Ammon's horn (tissue), 1 donor: Measurements from ENCODE around the gene JAKMIP2.

Source experiments
- DNase-seq: peaks from one replicate; pipeline ENCODE4 v3.0.0-alpha.2; 2016; ENCODE audit warnings: low spot score

Gene JAKMIP2

DNA sequence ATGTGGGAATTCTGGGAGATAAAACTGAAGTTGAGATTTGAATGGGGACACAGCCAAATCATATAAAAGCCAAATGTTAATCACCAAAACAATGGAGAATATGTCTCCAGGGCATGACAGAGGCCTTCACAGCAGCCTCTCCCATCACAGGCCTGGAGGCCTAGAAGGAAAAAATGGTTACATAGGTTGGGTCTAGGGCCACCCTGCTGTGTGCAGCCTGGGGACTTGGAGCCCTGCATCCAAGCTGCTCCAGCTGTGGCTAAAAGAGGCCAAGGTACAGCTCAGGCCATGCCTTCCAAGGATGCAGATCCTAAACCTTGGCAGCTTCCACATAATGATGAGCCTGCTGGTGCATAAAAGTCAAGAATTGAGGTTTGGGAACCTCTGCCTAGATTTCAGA is 85.1 kb downstream of the JAKMIP2 start:
- DNase-seq: no peak

DNA sequence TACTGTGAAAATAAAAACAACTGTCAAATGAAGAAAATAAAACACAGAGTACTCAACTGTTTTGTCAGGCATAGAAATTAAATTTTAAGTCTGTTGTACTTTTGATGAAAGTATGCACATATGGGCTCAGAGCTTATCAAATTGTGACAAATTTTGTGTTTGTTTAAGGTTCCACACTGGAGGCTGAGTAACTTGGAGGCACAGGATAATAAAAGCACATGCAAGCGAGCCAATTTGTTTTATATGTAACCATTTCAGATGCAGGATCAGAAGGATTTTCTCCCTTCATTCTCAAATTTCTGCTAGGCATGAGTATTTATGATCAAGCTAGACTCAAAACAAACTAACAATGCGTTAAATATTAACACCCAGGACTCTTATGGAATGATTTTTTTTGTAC is 87.8 kb downstream of the JAKMIP2 start:
- DNase-seq: no peak

DNA sequence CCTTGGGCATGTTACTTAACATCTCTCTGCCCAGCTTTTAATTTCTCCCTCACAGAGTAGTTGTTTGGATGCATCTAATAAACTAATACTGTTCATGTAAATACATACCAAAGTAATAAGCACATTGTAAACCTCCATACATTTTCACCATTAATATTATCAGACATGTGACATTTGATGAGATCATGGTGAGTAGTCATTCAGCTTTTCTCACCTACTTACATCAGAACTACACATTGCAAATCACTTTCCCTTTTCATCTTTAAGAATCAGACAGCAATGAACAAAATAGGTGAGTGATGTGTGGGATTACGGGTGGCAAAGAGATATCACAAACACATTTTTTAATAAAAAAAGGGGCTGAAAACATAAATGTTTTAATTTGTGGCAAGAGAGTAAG is 89.3 kb downstream of the JAKMIP2 start:
- DNase-seq: no peak

DNA sequence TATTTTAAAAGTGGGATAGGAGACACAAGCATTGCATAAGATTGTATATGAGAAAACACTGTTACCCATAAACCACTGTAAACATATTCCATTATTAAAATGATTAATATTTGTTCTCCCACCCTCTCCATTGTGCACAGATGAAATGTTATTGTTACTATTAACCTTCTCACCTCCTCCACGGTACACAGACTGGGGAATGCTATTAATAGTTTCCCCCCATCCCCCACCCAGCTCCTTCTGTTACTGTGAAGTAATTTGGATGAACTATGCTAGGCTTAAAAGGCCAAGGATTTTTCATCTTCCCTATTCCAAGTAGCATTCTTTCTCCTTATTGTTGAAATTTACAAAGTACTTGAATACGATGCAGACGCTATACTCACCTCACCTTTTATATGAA is 91.4 kb downstream of the JAKMIP2 start:
- no peak for DNase-seq

DNA sequence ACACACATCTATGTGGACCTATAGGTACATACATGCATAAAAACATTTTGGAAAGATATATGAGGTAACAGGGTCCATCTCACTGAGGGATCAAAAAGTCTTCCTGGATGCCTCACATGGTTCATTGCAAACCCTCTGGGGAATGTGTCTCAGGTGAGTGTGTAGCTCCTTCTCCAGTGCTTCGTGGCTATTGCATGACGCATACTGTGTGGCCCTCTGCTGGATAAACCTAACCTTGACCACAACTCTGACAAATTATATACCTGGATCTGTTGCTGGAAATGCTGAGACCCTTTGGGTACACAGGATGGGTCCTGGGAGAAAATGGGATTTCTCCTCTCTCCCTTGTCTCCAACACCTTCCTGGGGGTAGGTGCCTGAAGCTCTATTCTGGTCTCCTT is 91.9 kb downstream of the JAKMIP2 start:
- no peak for DNase-seq

DNA sequence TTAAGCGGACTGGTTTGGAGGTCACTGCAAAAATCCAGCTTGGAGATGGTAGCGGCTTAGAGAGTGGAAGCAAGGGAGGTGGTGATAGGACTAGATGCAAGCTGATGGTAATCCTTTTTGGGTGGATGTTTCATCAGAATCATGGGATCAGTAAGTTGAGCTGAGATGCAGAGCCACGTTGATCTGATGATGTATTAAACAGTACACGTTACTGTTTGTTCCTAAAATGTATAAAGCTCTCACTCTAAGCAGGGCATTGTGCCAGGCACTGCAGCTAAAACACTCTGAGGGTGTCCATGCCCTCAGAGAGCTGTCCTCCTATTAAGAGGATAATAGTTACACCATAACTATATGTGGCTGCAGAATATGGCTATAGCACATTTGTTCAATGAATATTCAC is 93.1 kb downstream of the JAKMIP2 start:
- no peak for DNase-seq

DNA sequence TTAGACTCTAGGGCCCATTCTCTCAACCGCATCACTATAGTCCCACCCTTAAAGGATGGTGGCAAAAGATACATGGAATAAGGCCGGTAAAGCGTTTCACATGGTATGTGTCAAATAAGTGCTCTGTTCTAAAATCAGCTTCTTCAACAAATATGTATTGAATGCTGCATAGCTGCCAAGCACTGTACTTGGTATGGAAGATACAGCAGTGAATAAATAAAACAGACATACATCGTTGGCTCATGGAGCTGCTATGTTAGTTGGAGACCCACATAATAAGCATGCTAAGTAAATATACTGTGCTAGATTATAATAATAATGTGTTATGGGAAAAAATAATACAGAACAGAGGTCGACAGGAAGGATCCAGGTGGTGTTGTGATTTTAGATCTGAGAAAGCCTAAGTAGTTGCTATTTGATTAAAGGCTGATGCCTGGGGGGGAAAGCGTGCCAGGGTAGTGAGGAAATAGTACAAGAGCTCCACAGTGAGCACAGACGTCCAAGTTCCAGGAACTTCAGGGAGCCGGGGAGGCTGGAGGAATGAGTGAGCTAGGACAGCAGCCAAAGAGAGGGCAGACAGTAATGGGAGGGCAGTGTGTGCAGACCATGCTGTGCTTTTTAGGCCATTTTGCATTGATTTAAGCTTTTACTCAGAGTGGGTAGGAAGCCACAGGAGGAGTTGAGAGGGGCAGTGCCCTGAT is 93.7 kb downstream of the JAKMIP2 start:
- peak; percentile 78 for DNase-seq

DNA sequence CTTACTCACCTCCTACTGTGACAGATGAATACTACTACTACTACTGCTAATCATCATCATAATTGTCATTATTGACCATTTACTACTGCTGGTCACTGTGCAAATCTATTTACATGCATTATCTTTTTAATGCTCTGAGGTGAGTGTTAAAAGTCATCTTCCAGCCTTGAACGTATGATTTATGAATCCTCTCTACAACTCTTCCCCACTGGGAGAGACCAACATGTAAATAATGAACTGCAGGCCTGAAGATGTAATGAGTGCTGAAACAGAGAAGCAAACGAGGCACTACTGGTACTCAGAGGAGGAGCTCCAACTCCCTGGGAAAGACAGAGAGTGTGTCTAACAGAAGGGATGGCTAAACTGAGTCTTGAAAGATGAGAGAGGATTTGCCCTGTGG is 95.4 kb downstream of the JAKMIP2 start:
- no peak for DNase-seq

DNA sequence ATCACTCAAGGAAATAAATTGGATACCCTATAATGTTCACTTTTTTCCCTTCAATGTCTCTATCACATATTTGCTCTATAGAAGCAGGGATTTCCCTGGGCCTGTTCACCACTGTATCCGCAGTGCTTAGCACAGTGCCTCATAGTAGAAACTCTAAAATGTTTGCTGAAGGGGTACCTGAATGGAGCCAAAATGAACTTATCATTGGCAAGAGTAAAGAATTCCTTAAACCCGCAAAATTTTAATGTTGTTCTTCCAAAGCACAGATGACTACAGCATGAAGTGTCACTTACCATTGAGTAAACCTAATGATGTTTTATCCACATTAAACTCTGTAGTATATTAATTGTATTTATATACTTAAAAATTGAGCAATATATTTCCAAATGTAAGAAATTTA is 96.1 kb downstream of the JAKMIP2 start:
- DNase-seq: no peak

DNA sequence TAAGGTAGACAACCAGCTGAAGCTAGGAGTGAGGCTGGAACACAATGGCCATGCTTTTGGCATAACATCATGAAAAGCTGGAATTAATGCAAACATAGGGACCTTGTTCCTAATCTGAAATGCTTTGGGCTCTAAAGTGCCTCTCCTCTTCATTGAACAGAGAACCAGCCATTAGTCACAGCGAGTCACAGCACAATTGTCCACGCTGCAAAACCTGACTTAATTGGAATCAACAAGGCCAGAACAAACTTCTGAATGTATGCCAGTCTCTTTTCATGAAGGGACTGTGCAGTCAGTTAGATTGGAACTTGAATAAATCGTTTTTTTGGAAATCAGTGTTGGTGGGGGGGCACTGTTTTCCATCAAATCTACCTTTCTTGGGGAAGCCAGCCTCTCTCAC is 96.5 kb downstream of the JAKMIP2 start:
- DNase-seq: peak; percentile 63

DNA sequence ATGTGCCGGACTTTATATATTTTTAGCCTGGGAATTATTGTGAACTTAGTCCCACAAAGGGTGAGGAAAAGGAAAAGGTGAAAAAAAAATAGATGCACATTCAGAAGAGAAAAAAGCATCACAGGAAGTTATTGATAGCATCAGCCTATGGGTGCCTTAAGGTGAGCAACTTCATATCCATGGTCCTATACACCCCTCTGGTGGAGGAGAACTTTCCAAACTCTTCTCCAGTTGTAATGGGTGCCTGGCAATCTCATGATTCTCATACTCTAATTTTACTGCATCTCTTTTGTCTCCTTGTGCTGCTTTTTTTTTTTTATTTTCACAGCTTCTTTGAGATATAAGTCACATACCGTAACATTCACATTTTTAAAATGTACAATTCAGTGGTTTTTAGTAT is 107.4 kb downstream of the JAKMIP2 start:
- DNase-seq: no peak

DNA sequence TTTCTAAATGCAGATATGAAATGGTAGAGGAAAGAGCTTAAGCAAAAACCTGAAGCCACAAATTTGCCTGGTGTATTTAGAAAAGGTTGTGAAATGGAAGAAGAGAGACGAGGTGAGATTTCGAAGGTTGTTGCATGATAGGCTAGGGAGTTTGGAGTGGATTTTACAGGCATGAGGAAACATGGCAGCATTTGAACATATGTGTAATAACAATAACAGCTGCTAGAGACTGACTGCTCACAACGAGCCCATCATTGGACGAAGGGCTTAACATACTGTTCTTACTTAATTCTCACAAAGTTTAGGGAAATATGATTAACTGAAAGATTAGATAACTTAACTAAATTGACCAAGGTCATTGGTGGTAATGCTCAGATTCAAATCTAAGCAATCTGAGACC is 108.1 kb downstream of the JAKMIP2 start:
- no peak for DNase-seq

DNA sequence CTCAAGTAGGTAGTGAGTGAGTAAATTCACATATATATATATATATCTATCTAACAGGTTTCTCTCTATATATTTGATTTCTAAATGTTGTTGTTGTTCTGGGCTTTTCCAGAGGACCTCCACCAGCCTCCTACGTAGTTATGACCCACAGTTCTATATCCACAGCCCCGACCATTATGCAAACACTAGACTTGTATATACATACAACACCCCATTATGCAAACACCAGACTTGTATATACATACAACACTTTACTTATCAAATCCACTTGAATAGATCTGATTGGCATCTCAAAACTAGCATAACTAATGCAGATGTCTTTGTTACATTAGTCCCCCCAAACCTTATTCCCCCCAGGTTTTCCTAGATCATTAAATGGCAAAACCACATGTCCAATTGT is 108.7 kb downstream of the JAKMIP2 start:
- DNase-seq: no peak

DNA sequence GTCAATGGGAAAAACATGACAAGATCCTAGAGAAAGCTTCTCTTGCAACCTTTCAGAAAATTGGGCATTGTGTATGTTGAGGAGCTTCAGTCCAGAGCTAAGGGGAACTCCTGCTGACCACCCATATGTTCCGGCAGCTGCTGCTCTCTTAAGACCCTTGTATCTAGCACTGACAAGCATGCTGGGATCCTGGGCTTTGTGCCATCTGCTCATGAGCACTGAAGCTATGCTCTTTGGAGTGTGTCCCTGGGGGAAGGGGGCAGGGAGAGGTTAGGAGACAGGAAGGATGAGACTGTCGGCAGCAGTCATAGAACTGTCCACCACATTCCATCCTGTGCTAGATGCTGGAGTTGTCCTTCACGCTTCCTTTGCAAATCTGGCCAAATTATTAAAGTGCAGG is 109.3 kb downstream of the JAKMIP2 start:
- peak; percentile 70 for DNase-seq

DNA sequence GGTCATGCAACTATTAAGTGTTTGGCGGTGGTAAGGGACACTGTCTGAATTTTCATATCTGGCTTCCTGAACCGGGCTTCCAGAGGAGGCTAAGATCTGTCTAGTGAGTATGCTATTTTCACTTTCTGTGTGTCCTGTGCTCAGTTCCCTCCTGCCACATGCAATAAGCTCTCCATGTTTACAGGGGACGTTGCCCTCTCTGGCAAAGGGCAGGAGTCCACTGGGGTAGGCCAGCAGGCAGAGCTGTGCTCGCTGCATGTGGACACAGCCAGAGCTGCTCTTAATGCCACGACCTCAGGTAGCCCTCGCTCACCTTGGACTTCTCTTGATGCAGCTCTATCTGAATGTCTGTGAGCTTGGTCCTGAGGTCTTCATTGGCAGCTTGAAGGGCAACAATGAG is 111.2 kb downstream of the JAKMIP2 start:
- no peak for DNase-seq

DNA sequence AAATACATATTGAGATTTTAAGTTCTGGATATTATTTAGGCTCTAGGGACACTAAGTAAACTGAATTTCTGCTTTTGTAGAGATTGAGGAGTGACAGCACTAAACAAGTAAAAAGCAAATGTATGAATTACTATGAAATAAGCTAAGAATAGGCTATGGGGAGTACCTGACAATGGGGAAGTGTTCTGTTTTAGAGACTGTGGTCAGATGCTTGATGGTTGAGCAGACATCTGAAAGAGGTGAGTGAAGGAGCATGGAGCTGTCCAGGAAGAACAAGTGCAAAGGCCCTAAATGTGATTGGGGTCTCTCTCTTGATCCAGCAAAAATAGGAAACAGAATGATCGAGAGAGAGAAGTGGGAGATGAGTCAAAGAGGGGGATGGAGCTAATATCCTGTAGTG is 111.7 kb downstream of the JAKMIP2 start:
- no peak for DNase-seq

DNA sequence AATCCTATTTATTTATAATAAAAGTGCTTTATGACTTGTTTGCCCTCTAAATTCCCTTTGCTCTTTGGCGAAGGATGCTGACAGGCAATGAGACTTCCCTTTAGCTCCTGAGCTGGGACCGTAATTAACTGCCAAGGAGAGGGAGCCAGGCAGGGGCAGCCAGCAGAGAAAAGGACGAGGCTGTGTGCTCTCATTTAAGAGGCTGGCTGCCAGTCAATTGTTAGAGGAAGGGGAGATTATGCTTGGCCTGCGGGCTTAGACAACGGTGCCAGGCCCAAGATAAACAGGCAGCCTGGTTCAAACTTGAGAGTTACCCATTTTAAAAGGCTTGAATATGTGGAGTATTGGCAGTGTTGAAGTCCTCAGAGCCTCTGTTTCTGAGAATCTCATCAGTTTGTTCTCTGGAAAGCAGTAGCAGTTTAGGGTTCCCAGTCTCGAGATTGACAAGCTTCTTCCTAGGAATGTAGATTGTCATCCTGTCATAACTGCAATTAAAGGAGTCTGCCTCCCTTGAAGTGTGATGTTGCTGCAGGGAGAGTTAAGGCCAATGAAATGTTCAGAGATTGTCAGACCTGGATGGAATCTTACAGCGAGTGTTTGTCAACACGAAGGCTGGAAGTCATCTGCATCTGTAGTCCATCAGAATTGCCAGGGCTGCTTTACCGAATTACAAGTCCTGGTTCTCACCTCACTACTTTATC is 113.2 kb downstream of the JAKMIP2 start:
- DNase-seq: peak; percentile 48

DNA sequence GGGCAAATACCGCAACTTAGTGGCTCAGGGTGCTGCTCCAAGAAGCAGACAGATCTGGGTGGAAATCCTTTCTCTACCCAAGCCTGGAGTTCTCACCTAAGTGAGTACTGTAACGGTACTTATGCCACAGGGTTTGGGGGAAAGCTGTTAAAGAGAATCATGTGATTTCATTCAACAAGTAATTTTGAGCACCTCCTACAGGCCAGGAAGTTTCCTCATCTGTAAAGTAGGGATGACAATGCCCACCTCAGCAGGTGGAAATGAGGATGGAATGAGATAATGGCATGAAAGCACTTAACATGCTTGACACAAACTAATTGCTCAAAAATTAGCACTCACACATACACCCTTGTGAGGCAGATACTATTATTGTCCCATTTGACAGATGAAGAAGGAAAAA is 114.1 kb downstream of the JAKMIP2 start:
- DNase-seq: no peak

DNA sequence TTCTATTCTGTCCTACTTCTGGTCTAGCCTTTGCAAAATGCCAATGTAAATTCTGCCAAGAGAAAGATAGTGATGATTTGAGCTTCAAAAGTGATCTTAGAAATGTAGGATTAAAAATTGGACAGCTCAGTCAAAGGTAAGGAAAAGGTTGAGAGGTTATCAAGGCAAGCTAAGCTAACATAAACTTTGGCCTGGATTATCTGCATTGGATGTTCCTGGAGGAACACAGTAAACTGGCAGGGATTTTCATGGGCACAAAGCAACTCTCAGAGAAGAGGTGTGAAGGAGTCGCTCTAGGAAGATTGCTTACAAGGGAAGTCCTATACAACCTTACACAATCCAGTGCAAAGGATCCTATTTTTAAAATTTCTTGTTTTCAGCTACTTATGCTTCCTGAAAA is 115.2 kb downstream of the JAKMIP2 start:
- DNase-seq: no peak

DNA sequence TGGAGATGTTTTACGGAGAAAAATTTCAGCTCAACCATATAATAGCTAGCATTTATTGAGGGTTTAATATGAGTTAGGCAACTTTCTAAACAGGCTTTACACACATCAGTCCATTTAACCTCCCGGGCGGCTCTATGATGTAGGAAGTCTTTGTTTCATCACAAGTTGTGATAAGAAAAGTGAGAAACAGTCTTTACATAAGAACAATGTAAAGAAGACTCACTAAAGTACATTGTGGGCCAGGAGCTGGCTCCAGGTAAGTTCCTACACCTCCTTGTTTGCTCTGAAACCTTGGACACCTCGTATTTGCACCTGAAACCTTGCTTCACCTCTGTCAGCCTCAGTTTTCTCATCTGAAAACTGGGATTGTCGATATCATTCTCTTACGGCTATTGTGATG is 116.1 kb downstream of the JAKMIP2 start:
- DNase-seq: no peak

DNA sequence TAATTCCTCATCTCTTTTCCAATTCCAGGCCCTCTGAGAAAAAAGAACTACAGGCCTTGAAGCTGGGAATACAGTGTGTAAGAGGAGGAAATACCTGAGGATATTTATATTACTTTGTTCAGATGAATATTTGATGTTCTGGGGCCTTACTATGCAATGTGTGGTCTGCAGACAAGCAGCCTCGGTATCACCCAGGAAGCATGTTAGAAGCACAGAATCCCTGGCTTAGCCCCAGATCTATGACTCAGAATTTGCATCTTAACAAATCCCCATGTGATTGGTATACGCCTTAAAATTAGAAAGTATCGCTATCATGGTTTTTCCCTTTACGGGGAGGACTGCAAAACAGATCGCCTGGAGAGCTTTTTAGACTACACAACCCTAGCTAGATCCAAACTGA is 121.0 kb downstream of the JAKMIP2 start:
- DNase-seq: peak; percentile 58

DNA sequence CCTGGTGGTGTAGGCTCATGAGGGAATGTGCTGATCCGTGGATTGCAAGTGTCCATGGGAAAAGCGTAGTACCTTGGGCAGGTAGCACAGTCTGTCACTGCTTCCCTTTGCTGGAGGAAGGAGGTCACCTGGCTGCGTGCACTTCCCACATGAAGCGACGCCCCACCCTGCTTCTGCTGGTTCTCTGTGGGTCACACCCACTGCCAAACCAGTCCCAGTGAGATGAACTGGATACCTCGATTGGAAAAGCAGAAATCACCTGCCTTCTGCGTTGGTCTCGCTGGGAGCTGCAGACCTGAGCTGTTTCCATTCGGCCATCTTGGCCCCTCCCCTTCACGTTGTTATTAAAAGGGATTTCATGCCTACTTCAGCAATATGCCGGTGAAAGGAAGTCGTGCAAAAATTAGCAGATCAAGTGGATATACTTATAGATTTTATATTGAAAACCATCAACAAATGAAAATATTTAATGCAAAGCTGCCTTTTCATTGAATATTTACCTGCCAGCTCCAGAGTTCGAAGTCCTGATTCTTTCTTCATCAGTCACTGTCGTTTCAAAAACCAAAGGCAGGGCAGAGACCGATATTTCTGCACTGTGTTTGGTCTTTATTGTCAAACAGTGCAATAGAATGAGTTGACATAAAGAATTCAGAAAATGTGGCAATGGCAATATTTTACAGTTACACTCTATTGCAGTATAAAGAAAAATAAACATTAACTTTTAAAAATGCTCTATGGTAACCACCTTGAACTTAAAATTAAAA is 123.2 kb downstream of the JAKMIP2 start:
- no peak for DNase-seq

DNA sequence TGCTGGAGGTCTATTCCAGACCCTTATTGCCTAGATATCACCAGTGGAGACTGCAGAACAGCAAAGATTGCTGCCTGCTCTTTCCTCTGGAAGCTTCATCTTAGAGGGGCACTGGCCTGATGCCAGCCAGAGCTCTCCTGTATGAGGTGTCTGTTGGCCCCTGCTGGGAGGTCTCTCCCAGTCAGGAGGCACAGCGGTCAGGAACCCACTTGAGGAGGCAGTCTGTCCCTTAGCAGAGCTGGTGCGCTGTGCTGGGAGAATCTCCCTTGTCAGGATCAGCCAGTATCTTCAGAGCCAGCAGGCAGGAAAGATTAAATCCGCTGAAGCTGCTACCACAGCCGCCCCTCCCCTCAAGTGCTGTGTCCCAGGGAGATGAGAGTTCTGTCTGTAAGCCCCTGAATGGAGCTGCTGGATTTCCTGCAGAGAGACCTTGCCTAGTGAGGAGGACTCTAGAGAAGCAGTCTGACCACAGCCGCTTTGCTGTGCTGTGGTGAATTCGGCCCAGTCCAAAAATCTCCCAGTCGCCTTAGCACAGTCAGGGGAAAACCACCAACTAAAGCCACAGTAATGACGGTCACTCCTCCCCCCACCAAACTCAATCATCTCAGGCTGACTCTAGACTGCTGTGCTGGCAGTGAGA is 124.1 kb downstream of the JAKMIP2 start:
- no peak for DNase-seq
